Suprapubic skin (tissue), 4 donors: ENCODE measurements around the gene LGALS7.

Source experiments
- EP300 ChIP-seq: sonication (generic); formaldehyde crosslinking; IDR thresholded peaks from one replicate; pipeline ENCODE4 v1.6.1; 2017; ENCODE audit warnings: antibody characterized with exemption
- POLR2AphosphoS5 ChIP-seq, 3 donors: sonication (generic); formaldehyde crosslinking; IDR thresholded peaks; one replicate each; pipeline ENCODE4 v1.6.1; 2017; ENCODE audit warnings: antibody characterized with exemption in 3 of 3
- TF ChIP-seq, protein P1 (sequence below), 2 donors: fragments of 200-600 bp in 1 of 2; fragments of 450-650 bp in 1 of 2; sonication (generic) in 1 of 2; IDR thresholded peaks; one replicate each; pipeline ENCODE4 v1.5.1; 2016 to 2019; ENCODE audit warnings: antibody characterized with exemption in 2 of 2, mild to moderate bottlenecking in 1 of 2, moderate library complexity in 1 of 2

DNA sequence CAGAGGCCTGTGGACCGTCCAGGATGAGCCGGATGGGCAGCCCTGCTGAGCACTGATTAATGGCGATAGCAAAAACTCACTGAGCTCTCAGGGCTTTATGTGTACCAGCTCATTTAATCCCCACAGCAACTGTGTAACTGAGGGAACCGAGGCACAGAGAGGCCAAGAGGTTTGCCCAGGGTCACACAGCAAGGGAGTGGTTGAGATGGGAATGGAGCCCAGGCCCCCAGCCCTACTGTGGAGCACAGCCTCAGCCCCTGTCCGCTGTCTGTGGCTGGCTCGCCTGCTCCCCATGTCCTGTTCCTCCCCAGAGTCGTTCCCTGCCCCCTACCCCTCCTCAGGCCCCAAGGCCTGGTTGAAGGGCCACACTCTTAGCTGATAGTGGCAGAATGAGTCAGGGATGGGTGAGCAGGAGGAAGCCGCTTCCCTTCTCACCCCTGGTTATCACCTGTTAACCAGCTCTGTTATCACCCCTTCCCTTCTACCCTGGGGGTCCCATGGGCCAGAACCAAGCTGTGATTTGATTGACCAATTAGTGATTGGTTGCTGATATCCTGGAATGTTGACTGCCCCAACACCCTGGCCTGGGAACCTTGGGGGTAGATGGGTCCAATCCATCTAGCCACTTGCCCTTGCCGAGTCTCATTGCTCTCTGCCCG, 50.2 kb downstream of the LGALS7 start:
- TF ChIP-seq, protein P1, sequence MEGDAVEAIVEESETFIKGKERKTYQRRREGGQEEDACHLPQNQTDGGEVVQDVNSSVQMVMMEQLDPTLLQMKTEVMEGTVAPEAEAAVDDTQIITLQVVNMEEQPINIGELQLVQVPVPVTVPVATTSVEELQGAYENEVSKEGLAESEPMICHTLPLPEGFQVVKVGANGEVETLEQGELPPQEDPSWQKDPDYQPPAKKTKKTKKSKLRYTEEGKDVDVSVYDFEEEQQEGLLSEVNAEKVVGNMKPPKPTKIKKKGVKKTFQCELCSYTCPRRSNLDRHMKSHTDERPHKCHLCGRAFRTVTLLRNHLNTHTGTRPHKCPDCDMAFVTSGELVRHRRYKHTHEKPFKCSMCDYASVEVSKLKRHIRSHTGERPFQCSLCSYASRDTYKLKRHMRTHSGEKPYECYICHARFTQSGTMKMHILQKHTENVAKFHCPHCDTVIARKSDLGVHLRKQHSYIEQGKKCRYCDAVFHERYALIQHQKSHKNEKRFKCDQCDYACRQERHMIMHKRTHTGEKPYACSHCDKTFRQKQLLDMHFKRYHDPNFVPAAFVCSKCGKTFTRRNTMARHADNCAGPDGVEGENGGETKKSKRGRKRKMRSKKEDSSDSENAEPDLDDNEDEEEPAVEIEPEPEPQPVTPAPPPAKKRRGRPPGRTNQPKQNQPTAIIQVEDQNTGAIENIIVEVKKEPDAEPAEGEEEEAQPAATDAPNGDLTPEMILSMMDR (IDR thresholded peaks at IDR 0.05), result no peak
- TF ChIP-seq EP300 (no peak), POLR2AphosphoS5 (IDR thresholded peaks at IDR 0.05) (no peak)
